ENCODE results near the gene CX3CR1. TPM values are rescaled to one million over a fixed set of nuclear protein-coding genes. Genes with fewer than 3 reads are reported as not detected.

Gene CX3CR1
- total and polyA plus RNA-seq, 10 of the 15 experiments (the other 5 are each of a cell fraction or from before 2014, with no cell fraction given) = 0.05 to 0.53 (median 0.15) TPM

GRCh38 chr3:39222462-39222861 is 57.4 kb downstream of the CX3CR1 start (continued):
- TF ChIP-seq CEBPZ (IDR thresholded peaks at IDR 0.05; ENCODE audit: low read depth, low read length) = no peak
- TF ChIP-seq MEF2B (IDR thresholded peaks at IDR 0.05; ENCODE audit: partially characterized antibody, poor library complexity, severe bottlenecking) = no peak
- TF ChIP-seq RELB (IDR thresholded peaks at IDR 0.05; ENCODE audit: low read depth) = no peak
- no peak for TF ChIP-seq TBL1XR1 (IDR thresholded peaks at IDR 0.05; ENCODE audit: low read depth, low read length)
- TF ChIP-seq YY1 (IDR thresholded peaks at IDR 0.05; ENCODE audit: low read depth, low read length) = no peak
- TF ChIP-seq TAF1 (IDR thresholded peaks at IDR 0.05; ENCODE audit: borderline replicate concordance, low read depth, low read length) = no peak

GRCh38 chr3:39221141-39221530 is 58.7 kb downstream of the CX3CR1 start:
- DNase-seq (ENCODE audit: low read depth, low spot score) (no peak), ATAC-seq (peak; percentile 32), FAIRE-seq (no peak)
- Histone ChIP-seq H4K20me1 (ENCODE audit: control insufficient read depth, insufficient read depth) (no peaks in the 10 kb centered on the region), H3K27me3 (replicated peaks in 1 of 2; ENCODE audit: control insufficient read depth in 2 of 2, insufficient read depth in 2 of 2, low read length in 1 of 2) (no peaks in the 10 kb centered on the region), H3K9me3 (replicated peaks; ENCODE audit: control insufficient read depth, insufficient read depth, low read length) (no peaks in the 10 kb centered on the region), H3K36me3 (ENCODE audit: control insufficient read depth in 2 of 2, insufficient read depth in 2 of 2, low read length in 1 of 2) (no peaks in the 10 kb centered on the region), H3K4me1 (ENCODE audit: control insufficient read depth, insufficient read depth, low read length) (peaks cover 22% of the 10 kb centered on the region), H3K79me2 (ENCODE audit: control insufficient read depth, insufficient read depth, low read length) (no peaks in the 10 kb centered on the region), H3K4me2 (ENCODE audit: control insufficient read depth, insufficient read depth) (no peak overlapping the region; the same call in 1 of the 2 replicates), H3K9ac (ENCODE audit: control insufficient read depth, insufficient read depth, low read length) (no peak overlapping the region), H3K4me3 (no peak overlapping the region), H2AFZ (ENCODE audit: control insufficient read depth, low read depth, low read length) (no peak overlapping the region), H3K27ac (ENCODE audit: control insufficient read depth, insufficient read depth) (no peak overlapping the region)
- in situ Hi-C loops (cut with MboI) (no loop called here), intact Hi-C loops (cut with micrococcal nuclease; ENCODE audit: unreplicated experiment) (loop anchor here (2.0 kb wide), 1 partner anchor 34 kb away; no protein-coding TSS in a partner anchor)
- ChIA-PET SMC1A (ENCODE audit: uncharacterized antibody, unreplicated experiment) (interaction anchor here (0.9 to 2.0 kb wide), 6 partner anchors 31 to 116 kb away, joined by 3 to 8 read pairs (median 4); no protein-coding TSS in a partner anchor), CTCF (interaction anchor here (0.7 to 15.1 kb wide), 3 partner anchors 42 to 120 kb away, joined by 3 to 389 read pairs (median 5); no protein-coding TSS in a partner anchor), POLR2A (no interaction called here), RAD21 (ENCODE audit: unreplicated experiment) (interaction anchor here (1.0 to 5.1 kb wide), 3 partner anchors 28 to 67 kb away, joined by 3 to 36 read pairs (median 5); partner anchors contain the start of gene XIRP1)
- BruUV-seq (replicated peaks) = no TSS peak
- TF ChIP-seq RAD51 (IDR thresholded peaks at IDR 0.05) (no peak), ZBTB40 (IDR thresholded peaks at IDR 0.05; ENCODE audit: borderline replicate concordance) (no peak), NBN (IDR thresholded peaks at IDR 0.05) (no peak), CHD1 (IDR thresholded peaks at IDR 0.05; ENCODE audit: low read depth, low read length) (no peak), BCLAF1 (IDR thresholded peaks at IDR 0.05) (no peak)
